Lower lobe of right lung (tissue), 2 donors: ENCODE measurements around the gene PHACTR3. TPM values are rescaled to one million over a fixed set of nuclear protein-coding genes. Genes with fewer than 3 reads are reported as not detected.

ENCODE experiments used
- ATAC-seq, 2 donors: fragments of 200-7000 bp; cut with Tn5 transposase; one replicate each; pipeline ENCODE4 v1.9.1; 2020 to 2022; ENCODE audit warnings: mild to moderate bottlenecking in 2 of 2, moderate library complexity in 2 of 2
- DNase-seq: peaks from one replicate; pipeline ENCODE4 v3.0.0-alpha.2; 2020
- H3K27ac ChIP-seq: fragments of 200-600 bp; one replicate; pipeline ENCODE4 v1.8.0; 2022
- H3K27me3 ChIP-seq: fragments of 200-600 bp; one replicate; pipeline ENCODE4 v1.8.0; 2022; ENCODE audit warnings: low read depth
- H3K36me3 ChIP-seq: fragments of 200-600 bp; one replicate; pipeline ENCODE4 v1.8.0; 2022; ENCODE audit warnings: mild to moderate bottlenecking
- H3K4me1 ChIP-seq: fragments of 200-600 bp; one replicate; pipeline ENCODE4 v1.8.0; 2022
- H3K4me3 ChIP-seq: fragments of 200-600 bp; one replicate; pipeline ENCODE4 v1.8.0; 2022; ENCODE audit warnings: mild to moderate bottlenecking
- H3K9me3 ChIP-seq: fragments of 200-600 bp; one replicate; pipeline ENCODE4 v1.8.0; 2022
- CTCF ChIP-seq: fragments of 200-600 bp; IDR thresholded peaks from one replicate; pipeline ENCODE4 v1.8.0; 2022; ENCODE audit warnings: antibody characterized with exemption, mild to moderate bottlenecking
- intact Hi-C: fragments of 100-400 bp; cut with DNase I; formaldehyde crosslinking; loops from one replicate; pipeline ENCODE4 v1.11.0; 2022
- total RNA-seq: library from RNA; stranded (reverse); fragmentation: NEBNext Ultra II Directional; extraction: Animal tissue kit (Norgen Biotek cat#: 25700); gene quantifications from one replicate; pipeline ENCODE4 v1.2.1, GENCODE V29; 2021
- donor health status: DM: no; HTN: yes; CAD: no; lungs with severe emphysema.

PHACTR3 gene
- total RNA-seq, 1 donor from 2014 or later, result 9.0 TPM

GRCh38 chr20:59830665-59831023, 226.3 kb downstream of the PHACTR3 start:
- DNase-seq (no peak), ATAC-seq (peak in 1 of 2 donors; percentile 1)
- no peaks in the 10 kb centered on the region for H3K9me3 ChIP-seq
- peak overlapping the region; percentile 56 for H3K27ac ChIP-seq
- TF ChIP-seq CTCF, result no peak
- H3K4me3 ChIP-seq, result no peak overlapping the region
- intact Hi-C loops, result no loop called here
- no peaks in the 10 kb centered on the region for H3K36me3 ChIP-seq
- H3K27me3 ChIP-seq, result no peaks in the 10 kb centered on the region
- peaks cover 3% of the 10 kb centered on the region for H3K4me1 ChIP-seq

- peak; percentile 60 for DNase-seq
Measured at GRCh38 chr20:59831024-59831915, 226.9 kb downstream of the PHACTR3 start.

GRCh38 chr20:59831916-59832270, 227.6 kb downstream of the PHACTR3 start:
- intact Hi-C loops, result no loop called here
- H3K4me3 ChIP-seq, result no peak overlapping the region
- no peak for DNase-seq
- H3K27ac ChIP-seq, result peak overlapping the region; percentile 56
- peaks cover 12% of the 10 kb centered on the region for H3K4me1 ChIP-seq
- peak in 1 of 2 donors; percentile 3 for ATAC-seq
- TF ChIP-seq CTCF, result no peak
- H3K36me3 ChIP-seq, result no peaks in the 10 kb centered on the region
- no peaks in the 10 kb centered on the region for H3K27me3 ChIP-seq
- H3K9me3 ChIP-seq, result no peaks in the 10 kb centered on the region

More at GRCh38 chr20:59831024-59831915, 226.9 kb downstream of the PHACTR3 start:
- intact Hi-C loops, result no loop called here
- TF ChIP-seq CTCF, result no peak
- Histone ChIP-seq H3K9me3 (no peaks in the 10 kb centered on the region), H3K27me3 (no peaks in the 10 kb centered on the region), H3K4me1 (peaks cover 9% of the 10 kb centered on the region), H3K27ac (peak overlapping the region; percentile 56), H3K4me3 (no peak overlapping the region), H3K36me3 (no peaks in the 10 kb centered on the region)
- ATAC-seq, result peak; percentile 72 to 73

- Histone ChIP-seq H3K27me3 (no peaks in the 10 kb centered on the region), H3K36me3 (no peaks in the 10 kb centered on the region), H3K4me3 (no peak overlapping the region), H3K27ac (no peak overlapping the region), H3K4me1 (peaks cover 12% of the 10 kb centered on the region), H3K9me3 (no peaks in the 10 kb centered on the region)
- TF ChIP-seq CTCF, result no peak
- intact Hi-C loops, result no loop called here
- DNase-seq, result no peak
- no peak for ATAC-seq
Measured at GRCh38 chr20:59832406-59833363, 228.3 kb downstream of the PHACTR3 start.

- Histone ChIP-seq H3K27ac (no peak overlapping the region), H3K36me3 (no peaks in the 10 kb centered on the region), H3K4me3 (no peak overlapping the region), H3K9me3 (no peaks in the 10 kb centered on the region), H3K4me1 (peaks cover 12% of the 10 kb centered on the region), H3K27me3 (no peaks in the 10 kb centered on the region)
- DNase-seq, result no peak
- no peak for TF ChIP-seq CTCF
- intact Hi-C loops, result no loop called here
- ATAC-seq, result no peak
Measured at GRCh38 chr20:59835057-59835447, 230.7 kb downstream of the PHACTR3 start.
